ENCODE measurements around the gene SCLY. TPM values are rescaled to one million over a fixed set of nuclear protein-coding genes. Genes with fewer than 3 reads are reported as not detected.

The SCLY gene
- total RNA-seq, 1 experiment from 2014 or later: 68.4 TPM

- POLR2A ChIA-PET: no interaction called here
- no peak for ATAC-seq
- H3K9me3 Mint-ChIP-seq: peaks cover 4% of the 10 kb centered on the region
- H3K4me3 Mint-ChIP-seq: no peak overlapping the region
- no peaks in the 10 kb centered on the region for H3K4me1 Mint-ChIP-seq
- DNase-seq (ENCODE audit: low spot score): no peak
- peaks cover 29% of the 10 kb centered on the region for H3K36me3 Mint-ChIP-seq
- CTCF ChIA-PET: no interaction called here
- H3K27me3 Mint-ChIP-seq (ENCODE audit: low read depth): no peaks in the 10 kb centered on the region
- no peak for TF ChIP-seq ZNF423 (CRISPR knock-in tag; IDR thresholded peaks at IDR 0.05)
- no peak overlapping the region for H3K27ac Mint-ChIP-seq
Measured at GRCh38 chr2:238042090-238042489, 18.7 kb upstream of the SCLY start.

- ATAC-seq (no peak), DNase-seq (ENCODE audit: low spot score) (no peak)
- ChIA-PET CTCF (no interaction called here), POLR2A (no interaction called here)
- no peaks in the 10 kb centered on the region for H3K27me3 Mint-ChIP-seq (ENCODE audit: low read depth)
- H3K9me3 Mint-ChIP-seq: peaks cover 13% of the 10 kb centered on the region
- no peaks in the 10 kb centered on the region for H3K4me1 Mint-ChIP-seq
- H3K27ac Mint-ChIP-seq: no peak overlapping the region
- TF ChIP-seq ZNF263 (CRISPR knock-in tag; IDR thresholded peaks at IDR 0.05; ENCODE audit: low read depth): no peak
- TF ChIP-seq NFATC4 (CRISPR knock-in tag; IDR thresholded peaks at IDR 0.05): no peak
- TF ChIP-seq ETV6 (CRISPR knock-in tag; IDR thresholded peaks at IDR 0.05): no peak
- peaks cover 33% of the 10 kb centered on the region for H3K36me3 Mint-ChIP-seq
- H3K4me3 Mint-ChIP-seq: no peak overlapping the region
Measured at GRCh38 chr2:238042849-238043584, 17.8 kb upstream of the SCLY start.

- H3K4me1 Mint-ChIP-seq: no peaks in the 10 kb centered on the region
- ATAC-seq (no peak), DNase-seq (ENCODE audit: low spot score) (no peak)
- H3K36me3 Mint-ChIP-seq: peaks cover 35% of the 10 kb centered on the region
- no peak overlapping the region for H3K27ac Mint-ChIP-seq
- H3K4me3 Mint-ChIP-seq: no peak overlapping the region
- ChIA-PET CTCF (no interaction called here), POLR2A (no interaction called here)
- peaks cover 19% of the 10 kb centered on the region for H3K9me3 Mint-ChIP-seq
- peaks cover 2% of the 10 kb centered on the region; the same call in 1 of the 2 replicates for H3K27me3 Mint-ChIP-seq (ENCODE audit: low read depth)
- TF ChIP-seq NR2C2 (CRISPR knock-in tag; IDR thresholded peaks at IDR 0.05) (no peak), ATF2 (CRISPR knock-in tag; IDR thresholded peaks at IDR 0.05; ENCODE audit: borderline replicate concordance, low read depth) (no peak), ZNF281 (CRISPR knock-in tag; IDR thresholded peaks at IDR 0.05) (no peak), ZNF532 (CRISPR knock-in tag; IDR thresholded peaks at IDR 0.05; ENCODE audit: borderline replicate concordance) (no peak), ARID4B (CRISPR knock-in tag; IDR thresholded peaks at IDR 0.05; ENCODE audit: borderline replicate concordance) (no peak), PREB (CRISPR knock-in tag; IDR thresholded peaks at IDR 0.05; ENCODE audit: borderline replicate concordance) (no peak), STAT6 (CRISPR knock-in tag; conservative IDR thresholded peaks at IDR 0.05; ENCODE audit: low read depth) (no peak), NR1H2 (CRISPR knock-in tag; IDR thresholded peaks at IDR 0.05) (no peak), PRRX2 (CRISPR knock-in tag; IDR thresholded peaks at IDR 0.05) (no peak), FOXJ3 (CRISPR knock-in tag; IDR thresholded peaks at IDR 0.05; ENCODE audit: borderline replicate concordance) (no peak)
Measured at GRCh38 chr2:238043851-238044250, 16.9 kb upstream of the SCLY start.
